22Rv1 (cell line): ENCODE measurements around the gene CDH6.

Experiments
- CTCF ChIP-seq: fragments of 450-650 bp; IDR thresholded peaks from 2 replicates; pipeline ENCODE4 v1.5.1; 2017; ENCODE audit warnings: mild to moderate bottlenecking
- ZFX ChIP-seq: fragments of 450-650 bp; IDR thresholded peaks from 2 replicates; pipeline ENCODE4 v1.6.1; 2017; ENCODE audit warnings: antibody characterized with exemption, borderline replicate concordance

- TF ChIP-seq CTCF = no peak
- TF ChIP-seq ZFX = no peak
These were observed 153.5 kb downstream of the CDH6 start for GRCh38 chr5:31346896-31347551.
